A549 (cell line): Measurements from ENCODE around the gene NFKBIZ. TPM values are rescaled to one million over a fixed set of nuclear protein-coding genes. Genes with fewer than 3 reads are reported as not detected.

Experiments
- ATAC-seq, 2 experiments: fragments of 200-7000 bp in 1 of 2; fragments of >200 bp in 1 of 2; cut with Nextera tagmentation in 1 of 2; cut with Tn5 transposase in 1 of 2; 3 replicates each; pipeline versions ENCODE4 v1.8.0 to v1.9.1; 2018 to 2020; ENCODE audit warnings: mild to moderate bottlenecking in 1 of 2, moderate library complexity in 1 of 2
- CTCF ChIA-PET: fragments of 300-600 bp; sonication (Branson Sonifier 250); formaldehyde crosslinking; extraction: SDS; loops from one replicate; lab custom pipeline; 2021; ENCODE audit warnings: antibody characterized with exemption, inconsistent platforms; lab: Yijun Ruan, JAX
- POLR2A ChIA-PET: fragments of 350-600 bp; formaldehyde crosslinking; extraction: SDS; loops from one replicate; lab custom pipeline; 2021; ENCODE audit warnings: antibody characterized with exemption, inconsistent platforms; lab: Yijun Ruan, JAX
- DNase-seq, 2 experiments: peaks; one replicate each; pipeline versions ENCODE4 v3.0.0 to v3.0.0-alpha.2; 2011 to 2016; ENCODE audit warnings: low read depth in 1 of 2, low spot score in 1 of 2
- FAIRE-seq: peaks from 2 replicates; lab custom pipeline; 2011; peaks lifted over from hg19 to GRCh38; lab: Jason Lieb, UNC
- H3K27ac ChIP-seq, 2 experiments: fragments of >200 bp; sonication (Bioruptor Twin); formaldehyde crosslinking; 3 replicates each; pipeline ENCODE4 v1.5.1; 2016 to 2017
- H3K4me1 ChIP-seq: fragments of >200 bp; sonication (Bioruptor Twin); formaldehyde crosslinking; 3 replicates; pipeline ENCODE4 v1.6.1; 2016
- H3K4me2 ChIP-seq: fragments of >200 bp; sonication (Bioruptor Twin); formaldehyde crosslinking; 3 replicates; pipeline ENCODE4 v1.6.1; 2016
- H3K4me3 ChIP-seq: fragments of >200 bp; sonication (Bioruptor Twin); formaldehyde crosslinking; 3 replicates; pipeline ENCODE4 v1.5.1; 2016
- H3K9me3 ChIP-seq: fragments of >200 bp; sonication (Bioruptor Twin); formaldehyde crosslinking; 3 replicates; pipeline ENCODE4 v1.6.1; 2016
- CBX2 ChIP-seq: fragments of 200-600 bp; sonication (generic); IDR thresholded peaks from 2 replicates; pipeline ENCODE4 v1.6.1; 2016; ENCODE audit warnings: low read depth, mild to moderate bottlenecking, borderline replicate concordance
- CHD2 ChIP-seq: fragments of 150-350 bp; IDR thresholded peaks from 2 replicates; pipeline ENCODE4 v1.6.1; 2014; ENCODE audit warnings: low read length; ENCODE audit not compliant: partially characterized antibody
- EHMT2 ChIP-seq: fragments of 200-600 bp; sonication (generic); IDR thresholded peaks from 2 replicates; pipeline ENCODE4 v1.6.1; 2016; ENCODE audit warnings: antibody characterized with exemption, low read depth, mild to moderate bottlenecking, moderate library complexity
- ESRRA ChIP-seq: fragments of 150-350 bp; IDR thresholded peaks from 2 replicates; pipeline ENCODE4 v1.6.1; 2014; ENCODE audit warnings: mild to moderate bottlenecking, low read length, borderline replicate concordance
- FOSL2 ChIP-seq, 2 experiments: fragments of 450-650 bp in 1 of 2; fragments of >200 bp in 1 of 2; sonication (Bioruptor Twin) in 1 of 2; formaldehyde crosslinking; IDR thresholded peaks; 2 replicates each; pipeline versions ENCODE4 v1.5.0 to v1.6.1; 2016 to 2020; ENCODE audit warnings: mild to moderate bottlenecking in 1 of 2, moderate library complexity in 1 of 2
- FOXS1 ChIP-seq: fragments of 250-450 bp; sonication (Bioruptor Pico); IDR thresholded peaks from 2 replicates; pipeline ENCODE4 v1.5.0; 2020; ENCODE audit warnings: mild to moderate bottlenecking, moderate library complexity
- HDAC2 ChIP-seq: fragments of 200-600 bp; sonication (generic); IDR thresholded peaks from 2 replicates; pipeline ENCODE4 v1.6.1; 2016
- HOXB13 ChIP-seq: fragments of 250-450 bp; sonication (Bioruptor Pico); IDR thresholded peaks from 2 replicates; pipeline ENCODE4 v1.5.0; 2020; ENCODE audit warnings: low read depth, mild to moderate bottlenecking, moderate library complexity
- JUN ChIP-seq, 2 experiments: fragments of >200 bp; sonication (Bioruptor Twin); formaldehyde crosslinking; IDR thresholded peaks; 2 replicates in 1 of 2; 3 replicates in 1 of 2; pipeline ENCODE4 v1.6.1; 2016 to 2017
- JUNB ChIP-seq: fragments of >200 bp; sonication (Bioruptor Twin); formaldehyde crosslinking; IDR thresholded peaks from 2 replicates; pipeline ENCODE4 v1.6.1; 2016
- KDM1A ChIP-seq: fragments of 200-600 bp; sonication (generic); IDR thresholded peaks from 2 replicates; pipeline ENCODE4 v1.6.1; 2016; ENCODE audit warnings: low read depth, mild to moderate bottlenecking
- MAFK ChIP-seq: fragments of 450-650 bp; IDR thresholded peaks from 2 replicates; pipeline ENCODE4 v1.6.1; 2014; ENCODE audit not compliant: partially characterized antibody
- NPAS2 ChIP-seq: fragments of 250-450 bp; sonication (Bioruptor Pico); IDR thresholded peaks from 2 replicates; pipeline ENCODE4 v1.8.0; 2022; ENCODE audit warnings: mild to moderate bottlenecking, moderate library complexity, borderline replicate concordance
- NR3C1 ChIP-seq: fragments of >200 bp; sonication (Bioruptor Twin); formaldehyde crosslinking; IDR thresholded peaks from 3 replicates; pipeline ENCODE4 v1.6.1; 2017
- POLR2AphosphoS2 ChIP-seq: conservative IDR thresholded peaks from 2 replicates; pipeline ENCODE4 v1.6.1; 2012; ENCODE audit warnings: low read length, improper control_type of control experiment, inconsistent platforms
- RAD21 ChIP-seq, 2 experiments: fragments of >200 bp in 1 of 2; sonication (Bioruptor Twin) in 1 of 2; formaldehyde crosslinking in 1 of 2; IDR thresholded peaks in 1 of 2; conservative IDR thresholded peaks in 1 of 2; 2 replicates in 1 of 2; 3 replicates in 1 of 2; pipeline ENCODE4 v1.6.1; 2012 to 2018; ENCODE audit warnings: inconsistent platforms in 1 of 2
- RCOR1 ChIP-seq: fragments of 150-350 bp; IDR thresholded peaks from 2 replicates; pipeline ENCODE4 v1.6.1; 2014; ENCODE audit warnings: antibody characterized with exemption, low read length, low read depth
- RFX5 ChIP-seq: fragments of 450-650 bp; IDR thresholded peaks from 2 replicates; pipeline ENCODE4 v1.7.1; 2014; ENCODE audit warnings: antibody characterized with exemption, mild to moderate bottlenecking, moderate library complexity
- TP53 ChIP-seq: fragments of 250-450 bp; sonication (Bioruptor Pico); IDR thresholded peaks from 2 replicates; pipeline ENCODE4 v1.5.0; 2021; ENCODE audit warnings: mild to moderate bottlenecking, moderate library complexity
- ZC3H11A ChIP-seq: fragments of 450-650 bp; IDR thresholded peaks from 2 replicates; pipeline ENCODE4 v1.6.1; 2014; ENCODE audit warnings: antibody characterized with exemption, mild to moderate bottlenecking
- ZNF302 ChIP-seq: fragments of 250-450 bp; sonication (Bioruptor Pico); IDR thresholded peaks from 2 replicates; pipeline ENCODE4 v1.9.0; 2021; ENCODE audit warnings: inconsistent platforms, mild to moderate bottlenecking, moderate library complexity
- WGBS: methylation state at CpG from one replicate; pipeline ENCODE4 v1.1.6; 2017; ENCODE audit errors: missing lambda C conversion rate; 5-methylcytosine and 5-hydroxymethylcytosine counted together
- polyA plus RNA-seq, 4 experiments: library from polyadenylated mRNA; depleted of rRNA in 3 of 4; stranded (reverse); fragments of >200 nt; fragmentation: RNase III in 1 of 4; extraction: RNeasy Plus Mini Kit Qiagen cat#74134 plus additional on column Dnase treatment in 1 of 4; gene quantifications; 2 replicates in 3 of 4; 3 replicates in 1 of 4; pipeline ENCODE4 v1.2.3, GENCODE V29; 2011 to 2017
- TF ChIP-seq, protein P1 (sequence below): fragments of >200 bp; sonication (Bioruptor Twin); formaldehyde crosslinking; IDR thresholded peaks from 3 replicates; pipeline ENCODE4 v1.6.1; 2016
- TF ChIP-seq, protein P2 (sequence below): IDR thresholded peaks from 2 replicates; pipeline ENCODE4 v1.6.1; 2012
- TF ChIP-seq, protein P3 (sequence below): fragments of 250-450 bp; sonication (Bioruptor Pico); IDR thresholded peaks from 2 replicates; pipeline ENCODE4 v1.5.0; 2020; ENCODE audit warnings: low read depth, mild to moderate bottlenecking, moderate library complexity
- TF ChIP-seq, protein P4 (sequence below): fragments of 250-450 bp; sonication (Bioruptor Pico); IDR thresholded peaks from 2 replicates; pipeline ENCODE4 v1.5.0; 2021; ENCODE audit warnings: mild to moderate bottlenecking, moderate library complexity, borderline replicate concordance
- TF ChIP-seq, protein P5 (sequence below): IDR thresholded peaks from 2 replicates; pipeline ENCODE4 v1.6.1; 2012; ENCODE audit warnings: low read depth, borderline replicate concordance
- TF ChIP-seq, protein P6 (sequence below): fragments of 450-650 bp; IDR thresholded peaks from 2 replicates; pipeline ENCODE4 v1.6.1; 2014; ENCODE audit warnings: antibody characterized with exemption

The NFKBIZ gene
- polyA plus RNA-seq, 2 of the 4 experiments (the other 2 are of a cell fraction) = 19.8 to 36.1 TPM

DNA sequence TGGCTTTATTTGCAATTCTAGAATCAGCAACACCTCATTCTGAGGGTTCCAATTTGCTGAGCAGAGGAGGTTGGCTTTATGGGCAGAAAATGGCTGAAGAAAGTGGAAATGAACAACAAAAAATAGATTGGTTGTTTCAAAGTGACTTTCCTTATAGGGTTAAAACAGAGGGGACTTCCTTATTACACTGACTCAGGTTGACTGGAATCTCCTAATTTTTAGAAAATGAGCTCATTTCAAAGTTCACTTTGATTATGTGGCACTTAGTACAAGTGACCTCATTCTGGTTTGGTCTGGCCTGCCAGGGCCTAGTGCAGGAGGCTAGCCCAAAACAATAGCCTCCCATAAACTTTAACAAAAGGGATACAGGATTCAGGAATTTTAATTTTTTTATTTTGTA lies 41.4 kb downstream of the NFKBIZ start (continued):
- no peak for TF ChIP-seq FOSL2 (IDR thresholded peaks at IDR 0.05)
- no peak for TF ChIP-seq FOSL2 (CRISPR knock-in tag; IDR thresholded peaks at IDR 0.05)
- TF ChIP-seq ZC3H11A = no peak
- TF ChIP-seq, protein P1, sequence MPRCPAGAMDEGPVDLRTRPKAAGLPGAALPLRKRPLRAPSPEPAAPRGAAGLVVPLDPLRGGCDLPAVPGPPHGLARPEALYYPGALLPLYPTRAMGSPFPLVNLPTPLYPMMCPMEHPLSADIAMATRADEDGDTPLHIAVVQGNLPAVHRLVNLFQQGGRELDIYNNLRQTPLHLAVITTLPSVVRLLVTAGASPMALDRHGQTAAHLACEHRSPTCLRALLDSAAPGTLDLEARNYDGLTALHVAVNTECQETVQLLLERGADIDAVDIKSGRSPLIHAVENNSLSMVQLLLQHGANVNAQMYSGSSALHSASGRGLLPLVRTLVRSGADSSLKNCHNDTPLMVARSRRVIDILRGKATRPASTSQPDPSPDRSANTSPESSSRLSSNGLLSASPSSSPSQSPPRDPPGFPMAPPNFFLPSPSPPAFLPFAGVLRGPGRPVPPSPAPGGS = no peak
- TF ChIP-seq POLR2AphosphoS2 = no peak
- TF ChIP-seq JUN (IDR thresholded peaks at IDR 0.05) = no peak
- no peak for TF ChIP-seq RFX5
- no peak for TF ChIP-seq ZNF302 (CRISPR knock-in tag)
- no peak for TF ChIP-seq CHD2
- TF ChIP-seq NR3C1 = no peak
- no peak for TF ChIP-seq CBX2

DNA sequence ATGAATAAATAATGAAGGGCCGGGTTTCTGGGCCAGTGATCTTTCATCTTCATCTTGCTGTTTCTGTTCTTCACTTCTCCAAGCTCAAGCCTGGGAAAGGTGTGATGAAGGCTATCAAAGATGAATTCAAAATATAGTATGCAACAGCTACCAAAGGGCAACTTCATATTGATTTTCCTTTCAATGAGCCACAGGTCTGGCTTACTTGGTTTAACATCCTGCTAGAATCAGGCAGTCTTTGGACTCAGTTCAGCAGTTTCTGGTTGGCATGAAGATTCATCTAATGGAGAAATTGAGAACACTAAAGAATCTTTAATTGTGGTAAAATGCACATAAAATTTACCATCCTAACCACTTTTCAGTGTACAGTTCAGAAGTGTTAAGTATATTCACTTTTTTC lies 43.3 kb downstream of the NFKBIZ start:
- POLR2A ChIA-PET = no interaction called here

DNA sequence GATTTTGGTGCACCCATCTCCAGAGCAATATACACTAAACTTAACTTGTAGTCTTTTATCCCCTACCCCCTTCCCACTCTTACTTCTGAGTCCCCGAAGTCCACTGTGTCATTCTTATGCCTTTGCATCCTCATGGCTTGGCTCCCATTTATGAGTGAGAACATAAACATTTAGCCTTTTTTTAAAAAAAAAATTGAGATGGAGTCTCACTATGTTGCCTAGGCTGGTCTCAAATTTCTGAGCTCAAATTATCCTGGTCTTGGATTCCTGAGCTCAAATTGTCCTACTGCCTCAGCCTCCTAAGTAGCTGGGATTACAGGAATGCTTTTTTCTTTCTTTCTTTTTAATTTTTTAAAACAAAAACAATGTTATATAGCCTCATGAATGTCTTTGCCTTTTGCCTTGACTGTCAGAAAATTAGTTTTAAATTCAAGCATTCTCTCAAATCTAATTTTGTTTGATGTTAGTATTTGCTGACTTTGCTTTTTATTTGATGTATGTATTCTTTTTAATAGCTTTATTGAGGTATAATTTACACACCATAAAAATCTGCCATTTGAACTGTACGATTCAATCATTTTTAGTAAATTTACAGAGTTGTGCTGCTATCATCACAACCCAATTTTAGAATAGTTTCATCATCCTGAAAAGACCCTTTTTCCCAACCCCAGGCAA lies 46.9 kb downstream of the NFKBIZ start:
- POLR2A ChIA-PET = no interaction called here
- peaks cover 6% of the 10 kb centered on the region; the same call in 2 of the 3 replicates for H3K9me3 ChIP-seq
- ATAC-seq (no peak), FAIRE-seq (no peak), DNase-seq (no peak)
- peak; percentile 94 for TF ChIP-seq MAFK
- TF ChIP-seq, protein P2, sequence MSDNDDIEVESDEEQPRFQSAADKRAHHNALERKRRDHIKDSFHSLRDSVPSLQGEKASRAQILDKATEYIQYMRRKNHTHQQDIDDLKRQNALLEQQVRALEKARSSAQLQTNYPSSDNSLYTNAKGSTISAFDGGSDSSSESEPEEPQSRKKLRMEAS = no peak
- CTCF ChIA-PET = interaction anchor here (0.6 kb wide), 1 partner anchor 20 kb away, joined by 3 read pairs; no protein-coding TSS in a partner anchor
- H3K27ac ChIP-seq = no peak overlapping the region
- H3K4me1 ChIP-seq = no peaks in the 10 kb centered on the region
- no peak overlapping the region for H3K4me2 ChIP-seq
- 59% methylated on average over 2 of the region's 2 CpGs for WGBS
- H3K4me3 ChIP-seq = no peak overlapping the region

More for the DNA sequence above, 43.3 kb downstream of the NFKBIZ start:
- Histone ChIP-seq H3K4me3 (no peak overlapping the region), H3K9me3 (peaks cover 6% of the 10 kb centered on the region; the same call in 2 of the 3 replicates)
- no peak for DNase-seq
- CTCF ChIA-PET = no interaction called here
- no peak for TF ChIP-seq HDAC2
- no peak for TF ChIP-seq RAD21 (conservative IDR thresholded peaks at IDR 0.05 in 1 of 2, IDR thresholded peaks at IDR 0.05 in 1 of 2)
- no peak for TF ChIP-seq EHMT2
- TF ChIP-seq KDM1A = no peak
- TF ChIP-seq, all 56 proteins: peak for 0
- H3K4me2 ChIP-seq = no peak overlapping the region
- ATAC-seq = no peak
- FAIRE-seq = no peak
- WGBS = 92% methylated on average over 1 of the region's 1 CpG
- H3K27ac ChIP-seq = no peak overlapping the region
- no peaks in the 10 kb centered on the region for H3K4me1 ChIP-seq

DNA sequence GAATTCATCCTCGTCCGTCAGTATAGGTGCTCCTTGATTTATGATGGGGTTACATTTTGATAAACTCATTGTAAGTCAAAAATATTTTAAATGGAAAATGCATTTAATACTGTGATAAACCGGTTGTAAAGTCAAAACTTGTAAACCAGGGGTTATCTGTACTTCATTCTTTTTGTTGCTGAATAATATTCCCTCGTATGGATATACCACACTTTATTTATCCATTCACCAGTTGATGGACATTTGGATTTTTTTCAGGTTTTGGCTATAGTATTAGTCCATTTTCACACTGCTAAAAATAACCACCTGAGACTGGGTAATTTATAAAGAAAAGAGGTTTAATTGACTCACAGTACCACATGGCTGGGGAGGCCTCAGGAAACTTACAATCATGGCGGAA lies 47.7 kb downstream of the NFKBIZ start:
- no peak overlapping the region for H3K4me3 ChIP-seq
- peaks cover 5% of the 10 kb centered on the region; the same call in 2 of the 3 replicates for H3K4me1 ChIP-seq
- ATAC-seq (no peak), DNase-seq (no peak), FAIRE-seq (no peak)
- no peak overlapping the region for H3K4me2 ChIP-seq
- WGBS = 74% methylated on average over 5 of the region's 5 CpGs
- H3K27ac ChIP-seq = no peak overlapping the region
- H3K9me3 ChIP-seq = peaks cover 6% of the 10 kb centered on the region; the same call in 2 of the 3 replicates
- TF ChIP-seq TP53 = no peak
- TF ChIP-seq, protein P3, sequence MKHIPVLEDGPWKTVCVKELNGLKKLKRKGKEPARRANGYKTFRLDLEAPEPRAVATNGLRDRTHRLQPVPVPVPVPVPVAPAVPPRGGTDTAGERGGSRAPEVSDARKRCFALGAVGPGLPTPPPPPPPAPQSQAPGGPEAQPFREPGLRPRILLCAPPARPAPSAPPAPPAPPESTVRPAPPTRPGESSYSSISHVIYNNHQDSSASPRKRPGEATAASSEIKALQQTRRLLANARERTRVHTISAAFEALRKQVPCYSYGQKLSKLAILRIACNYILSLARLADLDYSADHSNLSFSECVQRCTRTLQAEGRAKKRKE = no peak
- TF ChIP-seq, protein P4, sequence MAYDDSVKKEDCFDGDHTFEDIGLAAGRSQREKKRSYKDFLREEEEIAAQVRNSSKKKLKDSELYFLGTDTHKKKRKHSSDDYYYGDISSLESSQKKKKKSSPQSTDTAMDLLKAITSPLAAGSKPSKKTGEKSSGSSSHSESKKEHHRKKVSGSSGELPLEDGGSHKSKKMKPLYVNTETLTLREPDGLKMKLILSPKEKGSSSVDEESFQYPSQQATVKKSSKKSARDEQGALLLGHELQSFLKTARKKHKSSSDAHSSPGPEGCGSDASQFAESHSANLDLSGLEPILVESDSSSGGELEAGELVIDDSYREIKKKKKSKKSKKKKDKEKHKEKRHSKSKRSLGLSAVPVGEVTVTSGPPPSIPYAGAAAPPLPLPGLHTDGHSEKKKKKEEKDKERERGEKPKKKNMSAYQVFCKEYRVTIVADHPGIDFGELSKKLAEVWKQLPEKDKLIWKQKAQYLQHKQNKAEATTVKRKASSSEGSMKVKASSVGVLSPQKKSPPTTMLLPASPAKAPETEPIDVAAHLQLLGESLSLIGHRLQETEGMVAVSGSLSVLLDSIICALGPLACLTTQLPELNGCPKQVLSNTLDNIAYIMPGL = no peak
- TF ChIP-seq, protein P5, sequence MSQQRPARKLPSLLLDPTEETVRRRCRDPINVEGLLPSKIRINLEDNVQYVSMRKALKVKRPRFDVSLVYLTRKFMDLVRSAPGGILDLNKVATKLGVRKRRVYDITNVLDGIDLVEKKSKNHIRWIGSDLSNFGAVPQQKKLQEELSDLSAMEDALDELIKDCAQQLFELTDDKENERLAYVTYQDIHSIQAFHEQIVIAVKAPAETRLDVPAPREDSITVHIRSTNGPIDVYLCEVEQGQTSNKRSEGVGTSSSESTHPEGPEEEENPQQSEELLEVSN = no peak
- no peak for TF ChIP-seq JUNB
- TF ChIP-seq, protein P6, sequence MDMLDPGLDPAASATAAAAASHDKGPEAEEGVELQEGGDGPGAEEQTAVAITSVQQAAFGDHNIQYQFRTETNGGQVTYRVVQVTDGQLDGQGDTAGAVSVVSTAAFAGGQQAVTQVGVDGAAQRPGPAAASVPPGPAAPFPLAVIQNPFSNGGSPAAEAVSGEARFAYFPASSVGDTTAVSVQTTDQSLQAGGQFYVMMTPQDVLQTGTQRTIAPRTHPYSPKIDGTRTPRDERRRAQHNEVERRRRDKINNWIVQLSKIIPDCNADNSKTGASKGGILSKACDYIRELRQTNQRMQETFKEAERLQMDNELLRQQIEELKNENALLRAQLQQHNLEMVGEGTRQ = no peak
- no peak for TF ChIP-seq ESRRA
- TF ChIP-seq FOXS1 = no peak
- no peak for TF ChIP-seq NPAS2
- TF ChIP-seq HOXB13 (CRISPR knock-in tag) = no peak
- TF ChIP-seq RCOR1 = no peak
- ChIA-PET CTCF (no interaction called here), POLR2A (no interaction called here)
